GM18868 (cell line): ENCODE measurements around the gene PHC2.

Source experiments
- ATAC-seq: cut with Tn5 transposase; IDR thresholded peaks from one replicate; pipeline ENCODE4 v1.9.1; 2021; ENCODE audit warnings: mild to moderate bottlenecking, moderate library complexity; ENCODE audit not compliant: unreplicated experiment

PHC2 gene

DNA sequence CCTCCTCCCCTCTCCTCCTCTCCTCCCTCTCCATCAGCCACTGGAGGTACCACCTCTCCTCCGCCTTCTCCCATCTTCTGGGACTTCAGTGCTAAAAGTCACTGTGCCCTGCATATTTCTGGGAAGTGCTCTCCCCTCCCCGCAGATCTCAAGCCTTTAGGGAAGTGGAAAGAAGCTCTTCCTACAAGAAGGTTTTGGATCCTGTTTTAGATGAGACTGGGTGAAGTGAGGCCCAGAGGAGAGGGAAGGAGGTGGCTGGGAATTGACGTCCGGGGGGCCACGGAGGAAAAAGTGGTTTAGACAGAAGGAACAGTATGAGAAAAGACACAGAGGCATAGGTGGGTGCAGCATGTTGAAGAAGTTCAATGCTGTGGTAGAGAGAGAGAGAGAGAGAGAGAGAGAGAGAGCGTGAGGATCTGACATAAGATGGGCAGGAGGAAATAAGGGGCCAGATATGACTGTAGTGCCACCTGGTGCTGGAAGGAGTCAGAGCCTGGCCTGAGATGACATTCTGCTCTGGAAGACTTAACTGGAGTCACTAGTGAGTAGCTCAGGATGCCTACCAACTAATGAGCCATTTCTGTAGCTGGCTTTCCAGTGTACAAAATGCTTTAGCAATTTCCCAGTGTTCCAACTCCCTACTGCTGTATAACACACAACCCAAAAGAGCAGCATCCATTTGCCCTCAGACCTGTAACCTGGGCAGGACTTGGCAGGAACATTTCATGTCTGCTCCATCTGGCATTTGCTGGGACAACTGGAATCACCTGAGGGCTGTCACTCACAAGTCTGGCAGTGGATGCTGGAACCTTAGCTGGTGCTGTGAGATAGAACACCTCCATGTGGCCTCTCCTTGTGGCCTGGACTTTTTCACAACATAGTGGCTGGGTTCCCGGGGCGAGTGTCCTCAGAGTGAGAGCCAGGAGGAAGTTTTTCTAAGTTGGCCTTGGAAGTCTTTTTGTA, 24.9 kb upstream of the PHC2 start:
- peak; percentile 77 for ATAC-seq

DNA sequence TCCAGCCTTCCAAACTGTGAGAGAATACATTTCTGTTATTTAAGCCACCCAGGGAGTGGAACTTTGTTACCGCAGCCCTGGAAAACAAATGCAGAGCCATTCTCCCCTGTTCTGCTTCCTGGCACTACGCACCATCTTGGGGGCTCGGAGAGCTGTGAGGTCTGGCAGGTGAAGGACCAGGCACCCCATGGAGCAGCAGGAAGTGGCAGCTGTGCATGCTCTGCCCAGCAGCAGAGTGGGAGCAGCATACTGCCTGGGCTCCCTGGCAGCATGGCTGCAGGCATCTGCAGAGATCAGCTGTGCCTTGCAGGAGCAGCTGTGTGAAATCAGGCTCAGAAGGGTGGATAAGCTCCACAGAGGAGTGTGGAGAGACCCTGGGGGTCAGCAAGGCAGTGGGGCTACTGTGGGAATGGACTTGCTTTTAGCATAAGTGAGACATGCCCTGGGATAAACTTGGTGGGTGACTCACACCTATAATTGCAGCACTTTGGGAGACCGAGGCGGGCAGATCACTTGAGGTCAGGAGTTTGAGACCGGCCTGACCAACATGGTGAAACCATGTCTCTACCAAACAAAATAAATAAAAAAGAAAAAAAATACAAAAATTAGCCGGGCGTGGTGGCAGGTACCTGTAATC, 23.9 kb upstream of the PHC2 start:
- no peak for ATAC-seq

DNA sequence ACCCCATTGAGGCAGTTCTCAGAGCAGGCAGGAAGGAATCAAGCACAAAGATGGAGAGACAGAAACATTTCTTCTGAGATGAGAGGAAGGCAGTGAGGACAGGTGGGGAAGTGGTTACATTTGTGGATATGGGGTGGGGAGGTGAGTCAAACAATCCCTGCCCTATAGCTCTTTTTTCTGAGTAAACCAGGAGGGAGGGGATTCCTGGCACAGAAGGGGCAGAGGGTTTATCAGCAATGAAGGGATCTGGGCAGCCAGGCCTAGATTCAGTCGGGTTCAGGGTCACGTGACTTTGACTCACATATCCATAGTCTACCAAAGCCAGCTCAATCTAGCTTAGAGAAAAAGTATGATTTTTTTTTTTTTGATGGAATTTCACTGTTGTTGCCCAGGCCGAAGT, 15.7 kb upstream of the PHC2 start:
- no peak for ATAC-seq

DNA sequence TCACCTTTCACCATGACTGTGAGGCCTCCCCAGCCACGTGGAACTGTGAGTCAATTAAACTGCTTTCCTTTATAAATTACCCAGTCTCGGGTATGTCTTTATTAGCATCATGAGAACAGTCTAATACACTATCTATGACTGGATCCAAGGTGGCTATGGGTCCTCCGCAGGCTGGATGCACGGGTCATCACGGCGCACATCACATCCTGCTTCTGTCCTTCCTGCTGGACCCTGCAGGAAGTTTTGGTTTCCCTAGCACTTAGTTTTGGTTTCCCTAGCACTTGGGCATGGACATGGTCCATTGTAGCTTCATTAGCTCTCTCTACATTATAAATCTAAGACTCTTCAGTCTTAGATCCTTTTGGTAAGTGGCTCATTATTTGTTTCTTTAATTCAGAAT, 14.2 kb upstream of the PHC2 start:
- ATAC-seq = no peak

DNA sequence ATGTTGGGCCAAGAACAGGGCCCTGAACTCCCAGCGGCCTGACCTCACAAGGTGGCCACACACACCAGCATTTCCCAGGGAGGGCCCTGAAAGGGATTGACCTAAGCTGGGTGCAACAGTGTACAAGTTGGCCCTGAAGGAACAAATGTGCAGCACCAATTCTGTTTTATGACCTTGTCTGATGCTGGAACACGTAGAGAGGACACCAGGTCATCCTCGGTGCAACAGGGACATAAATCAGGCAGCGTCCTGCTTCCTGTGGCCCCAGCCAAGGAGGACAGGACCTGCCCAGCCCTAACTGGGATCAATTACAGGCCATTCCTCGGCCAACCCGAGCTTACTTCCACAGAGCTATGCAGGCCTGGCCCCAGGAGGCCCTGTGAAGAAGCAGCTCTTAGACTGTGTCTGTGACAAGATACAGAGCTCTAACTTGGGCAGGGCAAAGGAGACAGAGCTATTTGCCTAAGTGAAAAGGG, 12.8 kb upstream of the PHC2 start:
- ATAC-seq = no peak

DNA sequence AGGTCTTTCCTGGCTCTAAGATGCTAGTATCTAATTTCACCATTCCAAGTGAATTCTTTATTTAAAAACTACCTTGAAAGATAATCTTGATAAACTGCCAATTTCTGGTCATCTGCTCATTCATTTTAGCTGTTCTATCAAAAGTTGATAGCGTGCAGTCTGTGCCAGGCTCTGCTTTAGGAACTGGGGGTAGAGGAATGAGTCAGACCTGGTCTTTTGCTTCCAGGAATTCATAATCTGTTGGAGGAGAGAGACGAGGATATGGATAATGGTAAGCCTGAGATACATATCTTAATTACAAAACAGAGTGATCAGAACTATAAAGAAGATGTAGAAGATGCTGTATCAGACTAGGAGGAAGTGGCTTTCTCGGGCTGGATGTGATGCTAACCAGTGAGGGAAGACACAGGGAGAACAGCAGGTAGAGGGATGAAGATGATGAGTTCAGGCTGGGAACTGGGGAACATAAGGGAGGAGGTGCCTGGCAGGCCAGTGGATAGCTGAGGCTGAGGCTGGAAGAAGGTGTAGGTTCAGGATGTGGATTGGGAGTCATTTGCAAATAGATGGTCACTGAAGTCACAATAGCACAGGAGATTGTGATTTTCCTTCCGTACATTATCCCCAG, 12.3 kb upstream of the PHC2 start:
- no peak for ATAC-seq

DNA sequence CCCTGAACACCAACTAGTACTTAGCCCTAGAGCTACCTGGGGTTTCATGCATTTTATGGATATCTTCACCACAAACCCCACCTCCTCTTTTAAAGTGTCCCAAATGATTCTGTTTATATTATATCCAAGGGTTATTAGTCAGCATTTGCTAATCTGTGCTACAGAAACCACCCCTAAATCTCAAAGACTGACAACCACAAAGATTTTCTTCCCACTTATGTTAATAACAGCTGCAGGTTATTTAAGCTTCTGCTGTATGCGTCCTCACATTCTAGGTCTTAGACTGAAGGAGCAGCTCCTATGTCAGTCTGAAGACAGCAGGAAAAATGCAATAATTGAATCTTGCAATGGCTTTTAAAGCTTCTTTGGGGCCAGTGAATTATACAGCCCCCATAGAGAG, 11.2 kb upstream of the PHC2 start:
- ATAC-seq = no peak

DNA sequence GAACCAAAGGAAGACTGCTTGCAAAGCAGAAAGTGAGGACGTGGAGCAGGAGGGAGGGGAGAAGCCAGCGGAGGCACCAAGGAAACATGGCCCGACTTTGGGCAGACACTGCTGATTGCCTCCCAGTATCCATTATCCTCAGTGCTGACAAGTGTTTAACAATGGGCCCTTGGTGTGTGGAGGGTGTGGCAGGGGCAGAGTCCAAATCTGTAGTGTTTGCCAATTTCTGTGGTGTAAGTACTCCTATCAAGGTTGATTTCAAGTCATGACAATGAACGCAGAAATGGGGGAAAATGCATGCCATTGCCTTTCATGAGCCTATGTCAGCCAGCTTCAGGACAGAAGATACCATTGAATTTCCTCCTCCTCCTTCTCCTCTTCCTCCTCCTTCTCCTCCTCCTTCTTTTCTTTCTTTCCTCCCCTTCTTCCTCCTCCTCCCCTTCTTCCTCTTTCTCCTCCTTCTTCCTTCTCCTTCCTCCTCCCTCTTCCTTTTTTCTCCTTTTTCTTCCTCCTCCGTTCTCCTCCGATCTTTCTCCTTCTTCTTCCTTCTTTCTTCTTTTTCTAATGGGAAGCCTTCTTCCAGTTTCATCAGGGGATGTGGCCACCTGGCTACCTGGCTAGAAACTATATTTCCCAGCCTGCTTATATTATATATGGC, 10.3 kb upstream of the PHC2 start:
- no peak for ATAC-seq

DNA sequence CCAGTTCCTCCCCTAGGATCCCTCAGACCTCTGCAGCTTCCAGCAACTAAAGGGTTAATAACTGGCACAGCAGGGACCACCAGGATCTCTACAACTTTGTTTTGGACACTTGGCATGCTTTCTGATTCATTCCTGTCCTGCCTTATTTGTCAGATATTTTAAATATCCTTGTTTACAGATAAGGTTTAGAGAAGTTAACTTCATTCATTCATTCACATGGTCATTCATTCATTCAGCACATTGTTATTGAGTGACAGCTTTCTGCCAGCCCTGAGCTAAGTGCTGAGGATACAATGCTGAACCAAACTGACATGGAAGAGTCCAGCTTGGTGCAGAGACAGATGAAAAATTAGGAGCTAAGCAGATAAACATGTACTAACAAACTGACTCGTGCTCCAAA, 8.8 kb upstream of the PHC2 start:
- ATAC-seq = no peak

DNA sequence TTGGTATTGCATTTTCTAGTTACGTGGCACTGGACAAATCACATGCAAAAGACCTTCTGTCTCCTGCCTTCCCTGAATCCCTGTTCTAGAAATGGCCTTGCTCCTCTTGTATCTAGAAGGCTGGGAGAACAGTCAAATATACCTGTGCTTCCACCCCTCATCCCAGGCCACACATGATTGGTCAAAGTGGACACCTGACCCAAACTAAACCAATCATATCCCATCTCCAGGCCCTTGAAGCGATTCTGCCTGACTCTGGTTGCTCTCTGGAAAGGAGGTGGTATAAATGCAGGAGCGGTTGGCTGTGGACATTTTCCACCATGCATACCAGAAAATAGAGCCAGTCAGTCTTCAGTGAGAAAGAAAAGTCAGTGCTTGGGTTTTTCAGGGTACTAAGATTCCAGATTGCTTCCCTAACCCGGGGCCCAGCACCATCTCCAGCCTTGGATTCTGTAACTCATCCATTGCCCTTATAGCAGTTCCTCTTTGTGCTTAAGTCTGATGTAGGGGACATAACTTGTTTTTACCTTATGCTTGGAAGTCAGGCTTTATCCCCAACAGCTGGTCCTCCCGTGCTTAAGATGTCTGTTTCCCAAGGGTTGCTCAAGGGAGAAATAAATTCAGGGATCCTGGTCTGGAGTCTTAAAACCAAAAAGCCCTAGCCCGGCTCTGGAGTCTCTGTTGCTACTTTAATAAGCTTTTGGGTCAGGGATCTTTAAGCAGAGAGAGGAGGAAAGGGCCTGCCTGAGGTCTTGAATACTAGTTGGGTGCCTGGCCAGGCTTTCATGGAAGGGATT, 7.7 kb upstream of the PHC2 start:
- no peak for ATAC-seq

DNA sequence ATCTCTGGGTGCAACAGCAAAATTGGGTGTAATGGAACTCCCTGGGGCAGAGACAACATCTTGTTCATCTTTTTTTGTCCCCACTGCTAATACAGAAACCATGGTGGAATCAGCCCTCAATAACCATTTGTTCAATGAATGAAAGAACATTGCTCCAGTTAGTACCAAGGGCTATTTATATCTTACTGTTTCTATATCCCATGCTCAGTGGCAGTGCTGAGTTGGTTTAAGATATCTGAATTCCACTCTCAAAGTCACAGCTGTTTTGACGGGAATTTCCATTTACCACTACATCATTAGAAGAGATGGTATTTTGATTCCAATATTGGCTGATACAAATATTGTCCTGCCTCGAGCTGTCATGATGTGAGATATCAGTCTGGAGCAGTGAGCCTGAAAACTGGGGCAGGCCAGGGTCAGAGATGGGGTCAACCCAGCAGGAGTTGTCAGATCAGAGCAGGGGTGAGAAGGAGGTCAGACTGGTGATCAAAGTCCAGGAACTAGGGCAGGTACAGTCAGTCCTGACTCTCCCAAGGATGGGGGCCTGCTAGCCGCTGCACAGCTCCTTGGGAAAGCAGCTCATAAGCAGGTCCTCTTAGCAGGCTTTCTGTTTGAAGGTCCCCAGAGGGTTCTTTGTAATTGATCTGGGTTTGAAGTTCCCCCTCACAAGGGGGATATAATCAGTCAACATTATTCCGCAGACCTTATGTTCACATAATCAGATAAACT, 5.8 kb upstream of the PHC2 start:
- ATAC-seq = no peak

DNA sequence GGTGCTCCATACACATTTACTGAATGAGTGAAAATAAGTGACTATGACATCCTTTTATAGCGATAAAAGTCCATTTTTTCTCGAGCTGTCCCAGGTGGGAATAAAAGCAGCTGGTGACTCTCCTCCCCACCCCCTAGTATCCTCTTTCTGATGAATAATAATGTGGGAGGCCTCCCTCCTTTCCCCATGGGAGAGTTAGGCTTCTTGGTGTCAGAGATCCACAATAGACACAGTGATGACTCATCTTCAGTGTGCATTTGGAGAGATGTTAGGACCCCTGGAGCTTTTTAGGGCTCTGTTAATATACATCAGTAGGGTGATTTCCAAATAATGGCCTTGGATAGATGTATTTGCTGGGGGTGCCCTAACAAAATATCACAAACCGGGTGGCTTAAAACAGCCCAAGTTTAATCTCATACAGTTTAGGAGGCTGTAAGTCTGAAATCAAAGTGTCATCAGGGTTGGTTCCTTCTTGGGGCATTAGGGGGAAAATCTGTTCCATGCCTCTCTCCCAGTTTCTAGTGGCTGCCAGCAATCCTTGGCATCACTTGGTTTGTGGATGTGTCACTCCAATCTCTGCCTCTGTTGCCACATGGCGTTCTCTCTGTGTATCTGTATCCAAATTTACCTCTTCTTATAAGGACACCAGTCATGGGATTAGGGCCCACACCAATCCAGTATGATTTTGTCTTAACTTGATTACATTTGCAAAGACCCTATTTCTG, 4.4 kb upstream of the PHC2 start:
- no peak for ATAC-seq

DNA sequence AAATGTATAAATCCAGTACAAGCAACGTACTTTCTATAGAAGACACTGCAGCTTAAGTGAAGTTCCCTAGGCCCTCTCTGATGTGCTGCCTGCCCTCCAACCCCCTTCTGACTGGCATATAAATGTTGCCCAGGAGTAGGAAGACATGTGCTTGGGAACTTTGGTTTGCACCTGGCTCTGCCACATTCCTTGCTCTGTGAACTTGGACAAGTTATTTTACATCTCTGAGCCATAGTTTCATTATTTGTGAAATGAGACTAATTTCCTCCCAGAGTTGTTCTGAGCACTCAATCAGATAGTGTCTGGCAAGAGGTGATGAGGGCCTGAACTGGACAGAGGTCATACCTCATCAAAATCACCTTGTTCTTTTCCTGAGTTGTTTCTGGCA, 3.5 kb upstream of the PHC2 start:
- no peak for ATAC-seq

DNA sequence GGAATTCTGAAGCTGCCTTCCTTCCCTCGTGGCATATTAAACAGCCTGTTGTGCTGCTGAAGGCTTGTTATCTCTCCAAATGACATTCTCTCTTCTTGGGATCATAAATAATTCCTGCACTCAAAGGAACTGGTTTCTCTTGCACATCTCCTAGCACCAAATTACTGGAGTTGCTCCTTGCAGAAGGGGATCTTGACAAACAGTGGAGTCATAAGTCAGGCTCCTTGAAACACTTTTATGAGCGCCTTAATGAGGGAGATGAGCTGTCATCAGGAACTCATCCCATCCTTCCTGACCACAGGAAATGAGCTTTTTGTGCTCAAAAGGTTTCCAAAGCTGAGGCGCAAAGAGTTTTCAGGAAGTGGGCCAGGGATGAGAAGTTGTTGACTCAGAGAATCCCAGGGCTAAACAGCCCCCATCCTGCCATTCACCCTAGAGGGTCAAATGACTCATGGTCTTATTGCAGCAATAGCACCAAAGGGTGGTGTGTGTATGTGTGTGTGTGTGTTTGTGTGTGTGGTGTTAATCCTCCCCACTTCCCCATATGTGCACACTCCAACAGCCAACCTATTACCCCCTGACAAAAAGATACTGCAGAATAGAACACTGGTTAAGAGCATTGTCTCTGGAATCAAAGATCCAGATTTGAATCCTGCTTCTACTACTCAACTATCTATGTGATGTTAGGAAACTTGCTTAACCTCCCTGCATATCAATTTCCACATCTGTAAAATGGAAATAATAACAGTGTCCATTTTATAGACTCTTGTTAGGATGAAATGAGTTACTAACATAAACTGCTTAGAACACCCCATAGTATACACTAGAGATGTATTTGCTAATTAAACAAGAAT, 2.8 kb upstream of the PHC2 start:
- no peak for ATAC-seq

DNA sequence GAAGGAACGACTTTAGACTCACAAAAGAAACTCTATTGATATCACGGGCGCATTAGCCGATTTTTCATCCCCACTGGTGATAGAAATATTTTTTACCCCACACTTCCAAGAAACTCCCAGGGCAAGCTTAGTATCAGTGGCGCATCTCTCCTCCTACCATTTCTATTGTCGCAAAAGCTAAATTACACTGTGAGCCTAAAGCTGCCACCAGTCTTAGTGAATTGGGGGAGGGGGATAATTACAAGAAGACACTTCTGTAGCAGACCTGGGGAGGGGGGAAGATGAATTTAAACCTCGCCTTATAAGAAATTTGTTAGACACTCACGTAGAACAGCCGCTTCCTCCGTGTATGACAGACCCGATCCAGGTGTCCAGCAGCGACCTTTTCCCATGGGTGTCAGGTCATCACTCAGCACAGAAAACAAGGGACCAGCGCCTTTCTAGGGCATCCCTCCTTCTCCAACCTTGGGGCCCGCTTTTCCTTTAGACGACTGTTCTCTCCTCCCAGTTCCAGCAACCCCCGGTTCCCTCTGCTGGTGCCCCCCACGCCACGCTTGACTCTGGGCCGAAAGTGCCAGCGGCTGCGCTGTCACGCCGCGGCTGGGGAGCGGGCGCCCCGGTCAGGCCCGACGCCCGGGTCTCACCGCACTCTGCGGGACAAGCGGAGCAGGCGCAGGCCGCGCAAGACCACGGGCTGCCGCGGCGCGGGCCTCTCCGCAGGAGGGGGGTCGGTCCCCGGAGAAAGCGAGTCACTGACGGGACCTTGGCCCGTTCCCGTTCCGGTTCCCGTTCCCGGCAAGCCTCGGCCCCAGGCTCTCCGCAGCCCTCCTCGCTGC, 821 bp downstream of the PHC2 start:
- ATAC-seq = no peak

DNA sequence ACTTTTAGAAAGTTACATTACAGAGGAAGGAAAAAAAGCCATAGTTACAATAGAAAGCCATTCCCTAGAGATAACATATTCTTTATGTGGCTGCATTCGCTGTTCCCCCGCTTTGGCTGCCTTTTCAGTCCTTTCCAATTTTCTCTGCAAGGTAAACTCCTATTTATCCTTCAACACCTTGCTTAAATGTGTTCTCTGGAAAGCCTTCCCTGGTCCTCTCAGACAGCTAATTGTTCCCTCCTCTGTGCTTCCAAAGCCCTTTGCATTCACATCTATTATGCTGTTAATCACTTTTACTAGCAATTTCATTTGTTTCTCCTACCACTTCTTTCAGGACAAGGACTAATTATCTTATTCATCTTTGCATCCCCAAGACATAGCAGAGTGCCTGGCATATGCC, 1.6 kb downstream of the PHC2 start:
- no peak for ATAC-seq

DNA sequence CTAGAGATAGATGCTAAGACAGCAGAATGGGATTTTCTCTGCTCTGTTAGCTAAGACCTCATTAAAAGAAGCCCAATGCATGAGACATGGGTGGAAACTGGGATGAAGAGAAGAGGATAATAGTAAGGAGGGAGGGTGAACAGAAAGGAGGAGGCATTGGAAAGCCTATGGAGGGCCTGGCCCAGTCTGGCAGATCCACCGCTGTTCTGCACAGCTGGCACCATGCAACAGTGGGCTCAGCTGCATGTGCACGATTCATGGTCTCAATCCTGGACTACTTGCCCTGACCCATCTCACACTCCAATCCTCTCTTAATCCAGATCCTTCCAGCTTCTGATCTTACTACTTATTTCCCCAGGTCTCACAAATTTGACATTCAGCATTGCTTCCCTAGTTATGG, 2.2 kb downstream of the PHC2 start:
- ATAC-seq = no peak
